GM12875 (cell line): Measurements from ENCODE around the gene CDR2L.
A peak's percentile ranks its signal among the peaks of the same experiment; 100 is the strongest.

ENCODE experiments used
- H3K4me3 ChIP-seq: one replicate; pipeline ENCODE4 v1.5.1; 2011; ENCODE audit warnings: low read depth, low read length, control low read depth
- TF ChIP-seq, protein P1 (sequence below): IDR thresholded peaks from 2 replicates; pipeline ENCODE4 v1.5.1; 2011; ENCODE audit warnings: low read depth, mild to moderate bottlenecking, control low read depth, inconsistent platforms, low read length, moderate library complexity, borderline replicate concordance; ENCODE audit not compliant: insufficient read depth

The CDR2L gene

GRCh38 chr17:74952431-74953133 is 34.9 kb upstream of the CDR2L start:
- no peak overlapping the region for H3K4me3 ChIP-seq
- TF ChIP-seq, protein P1, sequence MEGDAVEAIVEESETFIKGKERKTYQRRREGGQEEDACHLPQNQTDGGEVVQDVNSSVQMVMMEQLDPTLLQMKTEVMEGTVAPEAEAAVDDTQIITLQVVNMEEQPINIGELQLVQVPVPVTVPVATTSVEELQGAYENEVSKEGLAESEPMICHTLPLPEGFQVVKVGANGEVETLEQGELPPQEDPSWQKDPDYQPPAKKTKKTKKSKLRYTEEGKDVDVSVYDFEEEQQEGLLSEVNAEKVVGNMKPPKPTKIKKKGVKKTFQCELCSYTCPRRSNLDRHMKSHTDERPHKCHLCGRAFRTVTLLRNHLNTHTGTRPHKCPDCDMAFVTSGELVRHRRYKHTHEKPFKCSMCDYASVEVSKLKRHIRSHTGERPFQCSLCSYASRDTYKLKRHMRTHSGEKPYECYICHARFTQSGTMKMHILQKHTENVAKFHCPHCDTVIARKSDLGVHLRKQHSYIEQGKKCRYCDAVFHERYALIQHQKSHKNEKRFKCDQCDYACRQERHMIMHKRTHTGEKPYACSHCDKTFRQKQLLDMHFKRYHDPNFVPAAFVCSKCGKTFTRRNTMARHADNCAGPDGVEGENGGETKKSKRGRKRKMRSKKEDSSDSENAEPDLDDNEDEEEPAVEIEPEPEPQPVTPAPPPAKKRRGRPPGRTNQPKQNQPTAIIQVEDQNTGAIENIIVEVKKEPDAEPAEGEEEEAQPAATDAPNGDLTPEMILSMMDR: no peak

DNA sequence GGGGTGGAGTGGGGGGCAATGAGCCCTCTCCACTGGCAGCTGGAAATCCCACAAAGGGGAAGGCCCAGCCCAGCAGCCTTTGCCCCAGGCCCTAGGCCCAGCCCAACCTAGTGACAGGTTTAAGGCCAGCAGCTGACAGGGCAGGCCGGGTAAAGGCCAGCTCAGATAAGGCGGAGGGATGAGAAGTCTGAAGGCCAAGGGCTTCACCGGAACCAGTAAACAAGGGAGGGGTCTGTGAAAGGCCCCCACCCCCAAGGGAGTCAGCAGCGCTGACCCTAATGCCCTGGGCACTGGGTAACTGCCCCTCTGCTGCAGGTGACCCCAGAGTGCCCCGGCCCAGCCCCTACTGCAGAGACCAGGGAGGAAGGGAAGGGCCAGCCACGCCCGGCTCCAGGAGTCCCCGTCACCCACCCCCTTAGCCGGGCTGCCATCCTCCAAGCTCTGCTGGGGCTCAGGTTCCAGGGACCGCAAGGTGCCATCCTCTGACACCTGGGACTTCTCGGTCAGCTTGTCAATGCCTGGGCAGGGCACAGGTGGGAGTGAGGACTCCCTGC is 34.2 kb upstream of the CDR2L start:
- no peak overlapping the region for H3K4me3 ChIP-seq
- TF ChIP-seq, protein P1: no peak

DNA sequence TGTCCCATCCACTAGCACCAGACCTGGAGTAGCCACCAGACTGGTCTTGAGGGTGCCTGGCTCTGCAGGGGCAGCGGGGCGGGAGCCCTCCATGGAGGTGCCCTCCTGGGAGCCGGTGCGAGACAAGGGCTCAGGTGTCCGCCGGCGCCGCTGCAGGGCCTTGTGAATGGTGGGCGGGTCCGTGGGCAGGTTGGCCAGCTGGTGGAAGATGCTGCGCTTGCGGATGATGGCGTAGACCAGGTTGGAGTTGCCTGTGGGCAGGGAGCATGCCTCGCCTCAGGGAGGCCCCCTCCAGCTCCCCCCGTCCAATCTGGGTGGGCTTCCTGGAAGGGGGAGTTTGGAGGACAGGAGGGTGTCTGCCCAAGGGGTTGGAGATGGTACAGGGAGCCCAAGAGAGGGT is 33.3 kb upstream of the CDR2L start:
- TF ChIP-seq, protein P1: no peak

DNA sequence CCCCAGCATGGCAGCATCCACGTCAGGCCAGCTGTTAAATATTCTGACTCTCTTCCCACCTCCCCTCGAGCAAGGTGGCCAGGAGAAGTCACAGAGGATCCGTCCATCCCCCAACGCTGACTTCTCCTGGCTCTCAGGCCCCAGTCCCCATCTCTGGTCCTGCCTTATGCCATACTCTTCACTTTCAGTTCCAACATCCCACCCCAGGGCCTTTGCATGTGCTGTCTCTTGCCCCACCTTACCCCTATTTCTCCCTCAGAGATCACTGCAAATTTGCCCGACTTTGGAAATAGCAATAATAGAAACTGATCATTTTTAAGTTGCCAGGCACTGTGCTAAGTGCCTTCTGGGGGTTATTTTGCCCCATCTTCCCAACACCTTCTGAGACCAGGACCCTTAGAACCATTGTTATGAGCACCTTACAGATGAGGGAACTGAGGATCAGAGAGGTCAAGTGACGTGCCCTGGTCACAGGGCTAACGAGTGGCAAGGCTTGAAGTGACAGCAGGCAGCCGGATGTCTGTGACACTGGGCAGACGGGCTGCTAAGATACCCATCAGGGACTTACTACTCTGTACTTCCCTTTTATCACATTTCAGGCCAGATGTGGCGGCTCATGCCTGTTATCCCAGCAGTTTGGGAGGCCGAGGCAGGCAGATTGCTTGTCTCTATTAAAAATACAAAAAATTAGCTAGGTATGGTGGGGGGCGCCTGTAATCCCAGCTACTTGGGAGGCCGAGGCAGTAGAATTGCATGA is 32.6 kb upstream of the CDR2L start:
- TF ChIP-seq, protein P1: no peak
- H3K4me3 ChIP-seq: no peak overlapping the region

More for the DNA sequence above, 33.3 kb upstream of the CDR2L start:
- no peak overlapping the region for H3K4me3 ChIP-seq

- TF ChIP-seq, protein P1: no peak
- no peak overlapping the region for H3K4me3 ChIP-seq
These were observed 31.3 kb upstream of the CDR2L start for GRCh38 chr17:74956093-74956492.

DNA sequence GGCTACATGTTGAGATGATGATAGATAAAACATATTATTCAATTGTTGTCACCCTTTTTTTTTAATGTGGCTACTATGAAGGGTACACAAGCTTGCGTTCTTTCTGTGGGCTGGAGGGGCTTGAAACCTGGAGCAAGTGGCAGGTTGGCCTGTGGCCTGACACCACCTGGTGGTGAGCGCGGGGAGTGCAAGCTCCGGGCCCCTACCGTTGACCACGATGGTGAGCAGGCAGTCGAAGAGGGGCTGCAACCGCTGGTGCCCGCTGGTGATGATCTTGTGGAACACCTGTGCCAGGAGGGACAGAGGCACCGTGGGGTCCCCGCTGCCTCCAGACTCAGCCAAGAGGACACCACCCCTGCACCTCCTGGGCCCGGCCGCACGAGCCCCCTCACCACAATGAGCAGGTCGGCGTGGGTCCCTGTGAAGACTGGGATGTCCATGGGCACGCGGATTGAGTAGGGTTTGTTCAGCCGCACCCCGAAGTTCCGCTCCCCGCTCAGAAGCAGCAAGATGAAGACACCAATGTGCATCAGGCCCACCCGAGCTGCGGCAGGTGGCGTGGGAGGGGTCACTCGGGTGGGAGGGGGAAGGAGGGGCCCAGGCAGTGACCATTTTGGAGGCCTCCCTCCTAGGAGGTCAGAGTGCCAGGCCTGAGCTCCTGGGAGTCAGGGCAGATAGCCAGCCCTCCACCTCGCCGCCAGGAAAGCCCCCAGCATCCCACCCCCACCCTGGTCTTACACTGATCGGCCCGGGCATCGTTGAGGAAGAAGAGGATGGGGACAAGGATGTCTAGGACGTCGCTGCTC is 29.3 kb upstream of the CDR2L start:
- H3K4me3 ChIP-seq: no peak overlapping the region
- TF ChIP-seq, protein P1: peak; percentile 96
